EH (cell line): ENCODE measurements around the gene RRP1B.
A peak's percentile ranks its signal among the peaks of the same experiment; 100 is the strongest.
"Not testable (repeated sequence)": the region's sequence is repeated elsewhere in the genome, so short reads cannot be mapped to it uniquely, and the experiment has no call there.

Experiments used
- DNase-seq: peaks from one replicate; pipeline ENCODE4 v3.0.0-alpha.2; 2015; ENCODE audit warnings: low read depth

Gene RRP1B

GRCh38 chr21:43659136-43660000, at the start of gene RRP1B, which contains the start of gene HSF2BP:
TSS of gene RRP1B (plus strand) at chr21:43659560. CDS start at chr21:43659665, 105 bp downstream.
TSS of gene HSF2BP (minus strand) at chr21:43659488. CDS start at chr21:43658096, 1,392 bp downstream.
- peak; percentile 83 for DNase-seq

- DNase-seq = peak; percentile 70
Observed at GRCh38 chr21:43611598-43612369, 47.6 kb upstream of the RRP1B start.

GRCh38 chr21:43613755-43614638, 45.4 kb upstream of the RRP1B start:
- DNase-seq = peak; percentile 57

- DNase-seq = no peak
Observed at GRCh38 chr21:43614839-43615238, 44.5 kb upstream of the RRP1B start.

- not testable (repeated sequence) for DNase-seq
Observed at GRCh38 chr21:43616861-43617260, 42.5 kb upstream of the RRP1B start.

GRCh38 chr21:43618940-43619339, 40.4 kb upstream of the RRP1B start:
- DNase-seq = no peak

GRCh38 chr21:43619344-43619743, 40.0 kb upstream of the RRP1B start:
- no peak for DNase-seq

- no peak for DNase-seq
Observed at GRCh38 chr21:43619856-43620255, 39.5 kb upstream of the RRP1B start.

- DNase-seq = no peak
Observed at GRCh38 chr21:43622796-43623195, 36.6 kb upstream of the RRP1B start.

- DNase-seq = no peak
Observed at GRCh38 chr21:43623588-43623987, 35.8 kb upstream of the RRP1B start.

- no peak for DNase-seq
Observed at GRCh38 chr21:43624339-43624738, 35.0 kb upstream of the RRP1B start.

GRCh38 chr21:43626390-43626789, 33.0 kb upstream of the RRP1B start:
- DNase-seq = peak; percentile 60

GRCh38 chr21:43627527-43627926, 31.8 kb upstream of the RRP1B start:
- no peak for DNase-seq

GRCh38 chr21:43631411-43632107, 27.8 kb upstream of the RRP1B start:
- no peak for DNase-seq

GRCh38 chr21:43632373-43632905, 26.9 kb upstream of the RRP1B start:
- no peak for DNase-seq

- peak; percentile 72 for DNase-seq
Observed at GRCh38 chr21:43634618-43635017, 24.7 kb upstream of the RRP1B start.

GRCh38 chr21:43635436-43635835, 23.9 kb upstream of the RRP1B start:
- DNase-seq = no peak

GRCh38 chr21:43637530-43638158, 21.7 kb upstream of the RRP1B start:
- no peak for DNase-seq

- peak; percentile 69 for DNase-seq
Observed at GRCh38 chr21:43639470-43640353, 19.6 kb upstream of the RRP1B start.

- DNase-seq = no peak
Observed at GRCh38 chr21:43640400-43640799, 19.0 kb upstream of the RRP1B start.
